Keratinocyte (primary cell): ENCODE measurements around the gene TDRD9. TPM values are rescaled to one million over a fixed set of nuclear protein-coding genes. Genes with fewer than 3 reads are reported as not detected.

Experiments
- DNase-seq: peaks from one replicate; pipeline ENCODE4 v3.0.0-alpha.2; 2011; ENCODE audit warnings: low read depth, missing footprints, low spot score
- FAIRE-seq: peaks from 2 replicates; lab custom pipeline; 2011; peaks lifted over from hg19 to GRCh38; lab: Jason Lieb, UNC
- H2AFZ ChIP-seq: 2 replicates; pipeline ENCODE4 v1.6.0; 2012; ENCODE audit warnings: low read length, control low read depth, inconsistent platforms; ENCODE audit not compliant: control insufficient read depth
- H3K27ac ChIP-seq: 2 replicates; pipeline ENCODE4 v1.5.1; 2011; ENCODE audit warnings: low read length; ENCODE audit not compliant: control insufficient read depth, insufficient read depth
- H3K27me3 ChIP-seq: 3 replicates; pipeline ENCODE4 v1.6.0; 2011; ENCODE audit warnings: low read length; ENCODE audit not compliant: control insufficient read depth, insufficient read depth; ENCODE audit errors: extremely low read depth
- H3K36me3 ChIP-seq, 2 experiments: 2 replicates in 1 of 2; 3 replicates in 1 of 2; pipeline ENCODE4 v1.5.1; 2011; ENCODE audit warnings: low read length in 2 of 2, mild to moderate bottlenecking in 1 of 2; ENCODE audit not compliant: control insufficient read depth in 2 of 2, insufficient read depth in 2 of 2; ENCODE audit errors: extremely low read depth in 1 of 2
- H3K4me1 ChIP-seq: 3 replicates; pipeline ENCODE4 v1.5.1; 2011; ENCODE audit warnings: low read length; ENCODE audit not compliant: control insufficient read depth, insufficient read depth; ENCODE audit errors: extremely low read depth
- H3K4me2 ChIP-seq: 3 replicates; pipeline ENCODE4 v1.6.0; 2011; ENCODE audit warnings: low read depth, low read length; ENCODE audit not compliant: control insufficient read depth, insufficient read depth; ENCODE audit errors: extremely low read depth
- H3K4me3 ChIP-seq, 3 experiments: fragments of 200-600 bp in 1 of 3; sonication (generic) in 1 of 3; 2 replicates in 2 of 3; 3 replicates in 1 of 3; pipeline ENCODE4 v1.5.1; 2011 to 2016; ENCODE audit warnings: low read length in 3 of 3, mild to moderate bottlenecking in 3 of 3, control low read depth in 2 of 3, inconsistent platforms in 1 of 3, low read depth in 1 of 3, mixed read lengths in 1 of 3, mixed run types in 1 of 3, moderate library complexity in 1 of 3; ENCODE audit not compliant: control insufficient read depth in 2 of 3, insufficient read depth in 2 of 3; ENCODE audit errors: extremely low read depth in 1 of 3
- H3K79me2 ChIP-seq: 2 replicates; pipeline ENCODE4 v1.6.0; 2012; ENCODE audit warnings: low read length; ENCODE audit not compliant: control insufficient read depth, insufficient read depth
- H3K9ac ChIP-seq: 3 replicates; pipeline ENCODE4 v1.6.0; 2011; ENCODE audit warnings: low read length; ENCODE audit not compliant: control insufficient read depth, insufficient read depth; ENCODE audit errors: extremely low read depth
- H3K9me1 ChIP-seq: 3 replicates; pipeline ENCODE4 v1.6.0; 2011; ENCODE audit warnings: low read length; ENCODE audit not compliant: control insufficient read depth, insufficient read depth; ENCODE audit errors: extremely low read depth
- H3K9me3 ChIP-seq: 2 replicates; pipeline ENCODE4 v1.5.1; 2012; ENCODE audit warnings: low read depth, low read length; ENCODE audit not compliant: control insufficient read depth
- H4K20me1 ChIP-seq: 3 replicates; pipeline ENCODE4 v1.6.0; 2011; ENCODE audit warnings: low read length; ENCODE audit not compliant: control insufficient read depth, insufficient read depth; ENCODE audit errors: extremely low read depth
- CTCF ChIP-seq, 3 experiments: IDR thresholded peaks in 1 of 3; conservative IDR thresholded peaks in 1 of 3; optimal IDR thresholded peaks in 1 of 3; 2 replicates in 2 of 3; 3 replicates in 1 of 3; pipeline versions ENCODE3 to v1.5.1; 2011; ENCODE audit warnings: low read length in 3 of 3, mild to moderate bottlenecking in 3 of 3, moderate library complexity in 2 of 3, control low read depth in 1 of 3, inconsistent platforms in 1 of 3; ENCODE audit not compliant: insufficient read depth in 2 of 3; ENCODE audit errors: extremely low read depth in 1 of 3
- EZH2 ChIP-seq: IDR thresholded peaks from one replicate; pipeline ENCODE4 v1.6.1; 2012; ENCODE audit warnings: inconsistent platforms, mild to moderate bottlenecking, low read length, moderate library complexity
- dilution Hi-C: fragments of 300-500 bp; cut with MboI; formaldehyde crosslinking; loops from one replicate; pipeline ENCODE4 v1.7.0; 2020; ENCODE audit warnings: low sequenced_read_pairs; ENCODE audit not compliant: extremely low pct_ligation_motif_present
- polyA plus RNA-seq, 5 experiments: library from polyadenylated mRNA; depleted of rRNA in 3 of 5; stranded (reverse) in 3 of 5; stranded (forward) in 1 of 5; unstranded in 1 of 5; fragments of >200 nt; gene quantifications; 1 replicate in 1 of 5; 2 replicates in 3 of 5; 3 replicates in 1 of 5; pipeline versions ENCODE4 v1.2.1 to v1.2.3, GENCODE V29; 2011 to 2012; ENCODE audit warnings: missing spikeins in 2 of 5, low read depth in 1 of 5, low replicate concordance in 1 of 5

The TDRD9 gene
- polyA plus RNA-seq, 1 donor (not counting 4 experiments of a cell fraction or from before 2014, with no cell fraction given): 0.10 TPM

DNA sequence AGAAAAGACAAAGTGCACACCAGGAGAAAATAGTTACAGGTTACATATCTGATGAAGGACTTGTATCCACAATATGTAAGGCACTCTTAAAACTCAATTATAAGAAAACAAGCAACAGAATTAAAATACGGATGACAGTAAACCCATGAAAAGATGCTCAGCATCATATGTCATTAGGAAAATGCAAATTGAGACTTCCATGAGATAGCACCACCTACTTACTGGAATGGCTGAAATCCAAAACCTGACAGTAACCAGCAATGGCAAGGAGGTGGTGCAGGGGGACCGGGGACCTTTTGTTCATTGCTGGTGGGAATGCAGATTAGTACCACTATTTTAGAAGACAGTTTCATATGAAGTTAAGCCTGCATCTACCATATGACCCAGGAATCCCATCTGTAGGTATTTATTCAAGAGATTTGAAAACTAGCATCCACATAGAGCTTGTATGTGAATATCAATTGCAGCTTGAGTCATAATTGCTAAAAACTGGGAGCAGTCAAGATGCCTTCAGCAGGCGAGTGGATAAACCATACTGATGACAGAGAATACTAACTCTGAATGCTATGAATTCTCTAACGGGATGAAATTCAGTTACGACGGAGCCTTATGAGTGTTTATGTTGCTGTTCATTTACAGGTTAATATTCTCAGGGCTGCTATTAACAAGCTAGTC is 113.3 kb downstream of the TDRD9 start:
- H3K36me3 ChIP-seq: no peaks in the 10 kb centered on the region
- H3K9me1 ChIP-seq: no peaks in the 10 kb centered on the region
- no peaks in the 10 kb centered on the region for H3K79me2 ChIP-seq
- no peak overlapping the region for H3K27ac ChIP-seq
- no peak overlapping the region for H3K4me2 ChIP-seq
- H4K20me1 ChIP-seq: no peaks in the 10 kb centered on the region
- no peaks in the 10 kb centered on the region for H3K4me1 ChIP-seq
- no peak overlapping the region for H2AFZ ChIP-seq
- FAIRE-seq (no peak), DNase-seq (no peak)
- TF ChIP-seq EZH2: no peak
- TF ChIP-seq CTCF (optimal IDR thresholded peaks at IDR 0.05 in 1 of 3, IDR thresholded peaks at IDR 0.05 in 1 of 3, conservative IDR thresholded peaks at IDR 0.05 in 1 of 3; ENCODE audit: extremely low read depth in 1 of 3, insufficient read depth in 2 of 3, low read length in 3 of 3): no peak
- peaks cover 8% of the 10 kb centered on the region for H3K27me3 ChIP-seq
- dilution Hi-C loops: loop anchor here (25.0 kb wide), 1 partner anchor 96 kb away; the partner anchor contains the start of gene KIF26A
- no peak overlapping the region for H3K4me3 ChIP-seq
- H3K9ac ChIP-seq: no peak overlapping the region
- H3K9me3 ChIP-seq: no peaks in the 10 kb centered on the region

GRCh38 chr14:104044016-104044415 is 115.8 kb downstream of the TDRD9 start:
- no peaks in the 10 kb centered on the region for H3K36me3 ChIP-seq
- dilution Hi-C loops: loop anchor here (25.0 kb wide), 1 partner anchor 93 kb away; the partner anchor contains the start of gene KIF26A
- peaks cover 4% of the 10 kb centered on the region for H3K27me3 ChIP-seq
- no peak overlapping the region for H3K4me2 ChIP-seq
- no peak overlapping the region for H2AFZ ChIP-seq
- no peak overlapping the region for H3K9ac ChIP-seq
- H4K20me1 ChIP-seq: no peaks in the 10 kb centered on the region
- H3K9me3 ChIP-seq: no peaks in the 10 kb centered on the region
- H3K27ac ChIP-seq: no peak overlapping the region
- H3K4me1 ChIP-seq: no peaks in the 10 kb centered on the region
- H3K9me1 ChIP-seq: no peaks in the 10 kb centered on the region
- H3K4me3 ChIP-seq: no peak overlapping the region
- FAIRE-seq: no peak
- DNase-seq: no peak
- H3K79me2 ChIP-seq: no peaks in the 10 kb centered on the region
- no peak for TF ChIP-seq EZH2
- no peak for TF ChIP-seq CTCF (optimal IDR thresholded peaks at IDR 0.05 in 1 of 3, IDR thresholded peaks at IDR 0.05 in 1 of 3, conservative IDR thresholded peaks at IDR 0.05 in 1 of 3; ENCODE audit: extremely low read depth in 1 of 3, insufficient read depth in 2 of 3, low read length in 3 of 3)
